Thyroid gland (tissue), 4 donors: ENCODE measurements around the gene UBE2V1. TPM values are rescaled to one million over a fixed set of nuclear protein-coding genes. Genes with fewer than 3 reads are reported as not detected.
A peak's percentile ranks its signal among the peaks of the same experiment; 100 is the strongest.
"Not testable (repeated sequence)": the region's sequence is repeated elsewhere in the genome, so short reads cannot be mapped to it uniquely, and the experiment has no call there.

Experiments
- DNase-seq, 2 donors: peaks; one replicate each; pipeline ENCODE4 v3.0.0-alpha.2; 2019
- H3K27ac ChIP-seq, 3 donors: fragments of 200-600 bp; sonication (generic); 1 replicate in 2 of 3; 2 replicates in 1 of 3; pipeline ENCODE4 v1.5.1; 2016 to 2019; ENCODE audit warnings: mild to moderate bottlenecking in 1 of 3, moderate library complexity in 1 of 3
- H3K27me3 ChIP-seq: fragments of 200-600 bp; sonication (generic); one replicate; pipeline ENCODE4 v1.5.1; 2019
- H3K36me3 ChIP-seq, 2 donors: fragments of 200-600 bp; sonication (generic); one replicate each; pipeline ENCODE4 v1.5.1; 2016 to 2019
- H3K4me1 ChIP-seq, 2 donors: fragments of 200-600 bp; sonication (generic); one replicate each; pipeline ENCODE4 v1.5.1; 2017 to 2019
- H3K4me3 ChIP-seq, 3 donors: fragments of 200-600 bp; sonication (generic); replicated peaks in 1 of 3; 1 replicate in 2 of 3; 2 replicates in 1 of 3; pipeline ENCODE4 v1.5.1; 2016; ENCODE audit warnings: mild to moderate bottlenecking in 1 of 3
- H3K9me3 ChIP-seq: fragments of 200-600 bp; sonication (generic); one replicate; pipeline ENCODE4 v1.5.1; 2017
- POLR2A ChIP-seq, 2 donors: fragments of 450-650 bp; IDR thresholded peaks; one replicate each; pipeline ENCODE4 v1.6.1; 2017; ENCODE audit warnings: antibody characterized with exemption in 2 of 2, mild to moderate bottlenecking in 2 of 2, moderate library complexity in 1 of 2
- WGBS, 2 donors: methylation state at CpG; one replicate each; pipeline ENCODE4 v1.1.5; 2017; 5-methylcytosine and 5-hydroxymethylcytosine counted together
- intact Hi-C: fragments of 100-400 bp; cut with DNase I; formaldehyde crosslinking; loops from one replicate; pipeline ENCODE4 v1.15.1; 2023
- total RNA-seq, 4 donors: library from RNA; depleted of rRNA; stranded (reverse); fragments of >200 nt; gene quantifications; one replicate each; pipeline ENCODE4 v1.2.3, GENCODE V29; 2016
- TF ChIP-seq, protein P1 (sequence below), 6 experiments: fragments of 200-600 bp in 3 of 6; fragments of 450-650 bp in 3 of 6; sonication (generic) in 3 of 6; IDR thresholded peaks; one replicate each; pipeline ENCODE4 v1.5.1; 2016 to 2019; ENCODE audit warnings: antibody characterized with exemption in 6 of 6, mild to moderate bottlenecking in 2 of 6, inconsistent platforms in 1 of 6, moderate library complexity in 1 of 6

Gene UBE2V1
- total RNA-seq, 4 donors from 2014 or later = 77.3 to 110 (median 92.3) TPM

DNA sequence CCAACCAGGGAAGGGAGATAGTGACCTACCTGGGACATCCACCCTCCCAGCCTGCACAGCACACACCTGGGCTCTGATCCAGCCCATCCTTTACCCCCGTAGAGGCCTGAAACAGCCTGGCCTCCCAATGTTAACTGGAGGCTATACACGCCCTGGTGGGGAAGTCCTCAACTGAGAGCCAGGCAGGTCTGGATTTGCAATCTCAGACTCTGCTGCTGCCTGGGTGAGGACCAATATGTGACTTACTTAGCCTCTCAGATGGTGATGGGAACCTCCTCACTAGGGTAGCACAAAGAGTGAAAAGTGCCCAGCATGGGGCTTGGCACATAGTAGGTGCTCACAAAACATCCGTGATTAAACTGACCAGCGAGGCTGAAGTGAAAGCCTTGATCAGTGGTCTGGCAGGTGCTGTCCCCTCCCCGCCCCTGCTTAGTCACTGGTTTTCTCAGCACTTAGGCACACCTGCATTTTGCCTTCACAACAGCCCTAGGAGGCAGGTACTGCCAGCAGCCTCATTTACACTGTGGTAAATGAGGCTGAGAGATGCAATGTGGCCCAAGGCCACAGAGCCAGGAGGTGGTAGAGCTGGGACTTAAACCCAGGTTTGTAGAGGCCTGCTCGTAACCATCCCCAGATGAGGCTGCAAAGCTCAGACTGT is 28.2 kb upstream of the UBE2V1 start:
- Histone ChIP-seq H3K4me3 (no peak overlapping the region), H3K36me3 (peaks cover 15 to 17% of the 10 kb centered on the region in 2 donors), H3K9me3 (no peaks in the 10 kb centered on the region), H3K27ac (no peak overlapping the region), H3K27me3 (no peaks in the 10 kb centered on the region), H3K4me1 (peaks cover 12 to 44% of the 10 kb centered on the region in 2 donors)
- TF ChIP-seq, protein P1, sequence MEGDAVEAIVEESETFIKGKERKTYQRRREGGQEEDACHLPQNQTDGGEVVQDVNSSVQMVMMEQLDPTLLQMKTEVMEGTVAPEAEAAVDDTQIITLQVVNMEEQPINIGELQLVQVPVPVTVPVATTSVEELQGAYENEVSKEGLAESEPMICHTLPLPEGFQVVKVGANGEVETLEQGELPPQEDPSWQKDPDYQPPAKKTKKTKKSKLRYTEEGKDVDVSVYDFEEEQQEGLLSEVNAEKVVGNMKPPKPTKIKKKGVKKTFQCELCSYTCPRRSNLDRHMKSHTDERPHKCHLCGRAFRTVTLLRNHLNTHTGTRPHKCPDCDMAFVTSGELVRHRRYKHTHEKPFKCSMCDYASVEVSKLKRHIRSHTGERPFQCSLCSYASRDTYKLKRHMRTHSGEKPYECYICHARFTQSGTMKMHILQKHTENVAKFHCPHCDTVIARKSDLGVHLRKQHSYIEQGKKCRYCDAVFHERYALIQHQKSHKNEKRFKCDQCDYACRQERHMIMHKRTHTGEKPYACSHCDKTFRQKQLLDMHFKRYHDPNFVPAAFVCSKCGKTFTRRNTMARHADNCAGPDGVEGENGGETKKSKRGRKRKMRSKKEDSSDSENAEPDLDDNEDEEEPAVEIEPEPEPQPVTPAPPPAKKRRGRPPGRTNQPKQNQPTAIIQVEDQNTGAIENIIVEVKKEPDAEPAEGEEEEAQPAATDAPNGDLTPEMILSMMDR (IDR thresholded peaks at IDR 0.05) = no peak
- TF ChIP-seq POLR2A (IDR thresholded peaks at IDR 0.05) = no peak
- 91 to 99% methylated on average over 5 to 6 of the region's 6 CpGs for WGBS, 2 donors
- no peak for DNase-seq
- intact Hi-C loops = loop anchor here (10.0 kb wide), 1 partner anchor 56 kb away; no protein-coding TSS in a partner anchor

DNA sequence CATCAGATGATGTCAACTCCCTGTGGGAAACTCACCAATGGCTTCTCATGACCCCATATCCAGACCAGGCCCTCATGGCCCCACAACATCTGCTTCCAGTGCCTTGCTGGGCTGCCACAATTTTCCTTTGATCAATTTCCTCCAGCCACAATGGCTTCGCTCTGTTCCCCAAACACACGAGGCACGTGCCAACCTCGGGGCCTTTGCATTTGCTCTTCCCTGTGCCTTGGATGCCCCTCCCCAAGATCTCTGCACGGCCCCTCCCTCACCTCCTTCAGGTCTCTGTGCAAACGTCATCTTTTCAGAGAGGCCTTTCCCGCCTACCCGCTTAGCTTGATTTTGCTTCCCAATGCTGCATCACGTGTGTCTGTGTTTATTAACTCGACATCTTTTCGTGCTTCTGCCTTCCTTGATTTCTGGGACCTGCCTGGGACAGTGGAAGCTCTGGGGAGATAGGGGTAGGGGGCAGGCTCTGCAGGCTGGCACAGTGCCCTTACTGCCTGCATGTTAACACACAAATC is 27.4 kb upstream of the UBE2V1 start:
- 87 to 91% methylated on average over 11 of the region's 11 CpGs for WGBS, 2 donors
- Histone ChIP-seq H3K4me3 (no peak overlapping the region), H3K9me3 (no peaks in the 10 kb centered on the region), H3K27me3 (no peaks in the 10 kb centered on the region), H3K36me3 (peaks cover 15 to 17% of the 10 kb centered on the region in 2 donors), H3K27ac (no peak overlapping the region), H3K4me1 (peaks cover 12 to 37% of the 10 kb centered on the region in 2 donors)
- no peak for DNase-seq
- TF ChIP-seq POLR2A (IDR thresholded peaks at IDR 0.05) = no peak
- TF ChIP-seq, protein P1 (IDR thresholded peaks at IDR 0.05) = no peak
- intact Hi-C loops = loop anchor here (10.0 kb wide), 1 partner anchor 56 kb away; no protein-coding TSS in a partner anchor

DNA sequence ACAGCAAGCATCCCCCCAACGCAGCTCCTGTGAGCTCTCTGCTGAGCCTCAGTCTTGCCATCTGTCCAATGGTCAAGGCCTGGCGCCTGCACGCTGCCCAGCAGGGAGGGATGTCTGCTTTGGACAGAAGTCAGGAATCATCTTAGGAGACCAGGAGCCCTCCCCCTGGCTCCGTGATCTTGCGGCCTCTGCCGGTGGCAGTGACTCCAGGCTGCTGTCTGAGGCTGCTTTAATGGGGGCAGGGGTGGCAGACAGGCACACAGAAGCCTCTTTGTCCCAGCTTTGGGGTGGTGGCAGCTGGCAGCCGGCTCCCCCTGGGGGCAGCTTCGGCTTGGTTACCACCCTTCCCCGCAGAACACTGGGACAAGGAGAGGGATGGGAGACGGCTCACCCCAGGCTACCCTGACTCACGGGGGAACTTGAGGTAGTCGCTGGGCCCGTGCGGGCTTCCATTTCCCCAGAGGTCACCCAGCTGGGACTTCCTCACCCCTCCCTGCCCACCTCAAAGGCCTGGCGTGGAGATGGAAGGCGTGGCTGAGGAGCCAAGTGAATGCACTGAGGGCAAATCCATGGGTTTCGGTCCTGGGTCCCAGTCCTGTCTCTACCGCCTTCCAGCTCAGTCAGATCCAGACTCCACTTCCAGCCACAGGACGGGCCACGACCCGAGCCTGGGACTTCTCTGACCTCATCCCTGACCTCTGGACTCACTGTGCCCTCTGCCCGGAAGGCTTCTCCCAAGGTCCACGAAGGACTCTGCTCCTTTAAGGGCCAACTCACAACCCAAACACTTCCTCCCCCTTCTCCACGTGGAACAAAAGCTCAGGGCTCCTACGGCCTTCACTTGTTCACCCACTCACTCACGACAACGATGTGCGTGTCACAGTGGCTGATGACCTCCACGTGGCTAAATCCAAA is 25.8 kb upstream of the UBE2V1 start:
- TF ChIP-seq, protein P1 (IDR thresholded peaks at IDR 0.05) = no peak
- no peak for TF ChIP-seq POLR2A (IDR thresholded peaks at IDR 0.05)
- Histone ChIP-seq H3K27ac (peak overlapping the region; percentile 5 to 61 (median 54)), H3K4me1 (peaks cover 12 to 37% of the 10 kb centered on the region in 2 donors), H3K4me3 (no peak overlapping the region), H3K27me3 (no peaks in the 10 kb centered on the region), H3K9me3 (no peaks in the 10 kb centered on the region), H3K36me3 (peaks cover 15 to 21% of the 10 kb centered on the region in 2 donors)
- 80 to 84% methylated on average over 18 to 28 of the region's 29 CpGs for WGBS, 2 donors
- no peak for DNase-seq
- intact Hi-C loops = no loop called here

DNA sequence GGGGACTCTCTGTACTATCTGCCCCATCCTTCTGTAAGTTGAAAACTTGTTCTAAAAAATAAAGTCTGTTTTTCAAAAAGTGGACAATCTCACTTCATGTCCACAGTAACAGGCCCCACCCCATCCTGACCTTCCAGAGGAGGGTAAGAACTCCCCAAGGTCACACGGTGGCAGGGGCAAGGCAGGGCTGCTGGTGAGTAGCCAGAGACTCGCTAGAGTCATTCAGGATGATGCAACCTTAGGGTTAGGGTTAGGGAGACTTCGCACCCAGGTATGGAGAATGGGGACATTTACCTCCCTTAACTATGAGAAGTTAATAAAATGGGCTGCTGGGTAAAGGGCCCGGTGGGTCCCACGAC is 25.1 kb upstream of the UBE2V1 start:
- H3K36me3 ChIP-seq = peaks cover 11 to 19% of the 10 kb centered on the region in 2 donors
- TF ChIP-seq, protein P1 (IDR thresholded peaks at IDR 0.05) = no peak
- no peak for TF ChIP-seq POLR2A (IDR thresholded peaks at IDR 0.05)
- WGBS, 2 donors = 82 to 85% methylated on average over 4 to 5 of the region's 5 CpGs
- peaks cover 12 to 37% of the 10 kb centered on the region in 2 donors for H3K4me1 ChIP-seq
- H3K4me3 ChIP-seq = no peak overlapping the region
- peak overlapping the region; percentile 5 to 61 (median 54) for H3K27ac ChIP-seq
- intact Hi-C loops = no loop called here
- no peak for DNase-seq
- no peaks in the 10 kb centered on the region for H3K9me3 ChIP-seq
- no peaks in the 10 kb centered on the region for H3K27me3 ChIP-seq

DNA sequence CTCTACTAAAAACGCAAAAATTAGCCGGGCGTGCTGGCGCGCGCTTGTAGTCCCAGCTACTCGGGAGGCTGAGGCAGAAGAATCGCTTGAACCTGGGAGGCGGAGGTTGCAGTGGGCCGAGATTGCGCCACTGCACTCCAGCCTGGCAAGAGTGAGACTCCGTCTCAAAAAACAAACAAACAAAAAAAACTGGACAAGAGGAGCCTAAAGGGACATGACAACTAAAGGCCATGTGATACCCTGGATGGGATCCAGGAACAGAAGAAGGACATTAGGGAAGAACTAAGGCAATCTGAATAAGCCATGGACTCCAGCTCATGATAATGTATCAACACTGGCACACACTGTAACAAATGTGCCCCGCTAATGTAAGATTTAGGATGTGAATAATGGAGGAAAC is 24.8 kb upstream of the UBE2V1 start:
- H3K9me3 ChIP-seq, intact Hi-C loops, H3K4me3 ChIP-seq, H3K27me3 ChIP-seq: not testable (repeated sequence)
- peak overlapping the region; percentile 5 to 61 (median 54) for H3K27ac ChIP-seq
- 78 to 80% methylated on average over 13 of the region's 13 CpGs for WGBS, 2 donors
- peaks cover 7 to 15% of the 10 kb centered on the region in 2 donors for H3K36me3 ChIP-seq
- H3K4me1 ChIP-seq = peaks cover 12 to 33% of the 10 kb centered on the region in 2 donors
- peak; percentile 28 to 35 for DNase-seq
